Stimulated activated CD8-positive, alpha-beta memory T cell treated with anti-CD3 and anti-CD28 coated beads, Interleukin-7, amount 100 ng/mL, for 24 hours (primary cell): ENCODE results near the gene IRX3.
"Not testable (repeated sequence)": the region's sequence is repeated elsewhere in the genome, so short reads cannot be mapped to it uniquely, and the experiment has no call there.

Experiments used
- DNase-seq: peaks from one replicate; pipeline ENCODE4 v3.0.0-alpha.2; 2020; ENCODE audit warnings: low read depth

IRX3 gene

GRCh38 chr16:54275956-54276355 is 10.6 kb downstream of the IRX3 start:
- DNase-seq = no peak

GRCh38 chr16:54273566-54273965 is 13.0 kb downstream of the IRX3 start:
- DNase-seq = no peak

GRCh38 chr16:54270711-54271110 is 15.9 kb downstream of the IRX3 start:
- DNase-seq = no peak

GRCh38 chr16:54269461-54269860 is 17.1 kb downstream of the IRX3 start:
- DNase-seq = no peak

GRCh38 chr16:54268766-54269165 is 17.8 kb downstream of the IRX3 start:
- no peak for DNase-seq

GRCh38 chr16:54268340-54268739 is 18.2 kb downstream of the IRX3 start:
- DNase-seq = no peak

GRCh38 chr16:54266363-54266955 is 20.1 kb downstream of the IRX3 start:
- DNase-seq = no peak

- no peak for DNase-seq
Observed at GRCh38 chr16:54265575-54266107, 20.9 kb downstream of the IRX3 start.

- no peak for DNase-seq
Observed at GRCh38 chr16:54253118-54253517, 33.5 kb downstream of the IRX3 start.

- DNase-seq = no peak
Observed at GRCh38 chr16:54248863-54249710, 37.5 kb downstream of the IRX3 start.

GRCh38 chr16:54247705-54248104 is 38.9 kb downstream of the IRX3 start:
- DNase-seq = not testable (repeated sequence)

GRCh38 chr16:54246454-54246821 is 40.1 kb downstream of the IRX3 start:
- no peak for DNase-seq

GRCh38 chr16:54245788-54246453 is 40.7 kb downstream of the IRX3 start:
- no peak for DNase-seq

GRCh38 chr16:54244061-54244886 is 42.3 kb downstream of the IRX3 start:
- DNase-seq = no peak

GRCh38 chr16:54243202-54243601 is 43.4 kb downstream of the IRX3 start:
- no peak for DNase-seq

- no peak for DNase-seq
Observed at GRCh38 chr16:54242199-54242598, 44.4 kb downstream of the IRX3 start.

- DNase-seq = no peak
Observed at GRCh38 chr16:54241525-54241924, 45.1 kb downstream of the IRX3 start.

- DNase-seq = no peak
Observed at GRCh38 chr16:54240271-54241129, 46.1 kb downstream of the IRX3 start.

- no peak for DNase-seq
Observed at GRCh38 chr16:54239456-54239855, 47.1 kb downstream of the IRX3 start.

GRCh38 chr16:54236773-54237172 is 49.8 kb downstream of the IRX3 start:
- DNase-seq = no peak

- DNase-seq = no peak
Observed at GRCh38 chr16:54233615-54234014, 53.0 kb downstream of the IRX3 start.
